SK-N-SH (cell line): ENCODE results near the gene ZDHHC11B. TPM values are rescaled to one million over a fixed set of nuclear protein-coding genes. Genes with fewer than 3 reads are reported as not detected.
"Not testable (repeated sequence)": the region's sequence is repeated elsewhere in the genome, so short reads cannot be mapped to it uniquely, and the experiment has no call there.

Experiments
- CTCF ChIA-PET: fragments of 300-600, 350-600 bp; formaldehyde crosslinking; extraction: SDS; loops from one replicate; lab custom pipeline; 2021; lab: Yijun Ruan, JAX
- POLR2A ChIA-PET: fragments of 350-600 bp; sonication (Branson Sonifier 250); formaldehyde crosslinking; extraction: SDS; loops from one replicate; lab custom pipeline; 2020; ENCODE audit warnings: antibody characterized with exemption, inconsistent platforms; lab: Yijun Ruan, JAX
- DNase-seq: peaks from one replicate; pipeline ENCODE4 v3.0.0; 2012
- H2AFZ ChIP-seq: fragments of 200-600 bp; sonication (generic); 2 replicates; pipeline ENCODE4 v1.8.1; 2016; ENCODE audit warnings: antibody characterized with exemption, mild to moderate bottlenecking, low read depth
- H3F3A ChIP-seq: fragments of 200-600 bp; sonication (generic); replicated peaks from 2 replicates; pipeline ENCODE3; 2016; ENCODE audit warnings: antibody characterized with exemption, mild to moderate bottlenecking; ENCODE audit not compliant: insufficient read depth
- H3K27ac ChIP-seq, 2 experiments: fragments of 200-500 bp in 1 of 2; fragments of 200-600 bp in 1 of 2; sonication (Bioruptor generic) in 1 of 2; sonication (generic), shearing (Covaris generic) in 1 of 2; 2 replicates each; pipeline versions ENCODE4 v1.5.1 to v1.6.1; 2014 to 2016; ENCODE audit warnings: low read depth in 2 of 2, inconsistent platforms in 1 of 2, low read length in 1 of 2, mild to moderate bottlenecking in 1 of 2, mixed read lengths in 1 of 2
- H3K27me3 ChIP-seq: fragments of 200-600 bp; sonication (generic), shearing (Covaris generic); 2 replicates; pipeline ENCODE4 v1.6.1; 2016; ENCODE audit warnings: mixed run types; ENCODE audit not compliant: insufficient read depth
- H3K36me3 ChIP-seq, 2 experiments: fragments of 200-500 bp in 1 of 2; fragments of 200-600 bp in 1 of 2; sonication (Bioruptor generic) in 1 of 2; sonication (generic) in 1 of 2; replicated peaks in 1 of 2; 2 replicates each; pipeline versions ENCODE3 to v1.5.1; 2014 to 2016; ENCODE audit warnings: low read length in 1 of 2, mild to moderate bottlenecking in 1 of 2; ENCODE audit not compliant: insufficient read depth in 2 of 2, control insufficient read depth in 1 of 2
- H3K4me1 ChIP-seq, 2 experiments: fragments of 200-500 bp in 1 of 2; fragments of 200-600 bp in 1 of 2; sonication (Bioruptor generic) in 1 of 2; sonication (generic), shearing (Covaris generic) in 1 of 2; 2 replicates each; pipeline versions ENCODE4 v1.5.1 to v1.6.1; 2014 to 2016; ENCODE audit warnings: low read depth in 1 of 2, low read length in 1 of 2, mixed run types in 1 of 2; ENCODE audit not compliant: insufficient read depth in 2 of 2, control insufficient read depth in 1 of 2
- H3K4me2 ChIP-seq: fragments of 200-600 bp; sonication (generic), shearing (Covaris generic); 2 replicates; pipeline ENCODE4 v1.6.1; 2017; ENCODE audit warnings: mixed run types
- H3K4me3 ChIP-seq, 2 experiments: fragments of 200-500 bp in 1 of 2; fragments of 200-600 bp in 1 of 2; sonication (Bioruptor generic) in 1 of 2; sonication (generic), shearing (Covaris generic) in 1 of 2; 2 replicates each; pipeline versions ENCODE4 v1.5.1 to v1.8.1; 2014 to 2016; ENCODE audit warnings: low read depth in 2 of 2, inconsistent platforms in 1 of 2, low read length in 1 of 2, mild to moderate bottlenecking in 1 of 2, mixed read lengths in 1 of 2, moderate library complexity in 1 of 2
- H3K79me2 ChIP-seq: fragments of 200-600 bp; sonication (generic); 2 replicates; pipeline ENCODE4 v1.8.1; 2017; ENCODE audit warnings: mild to moderate bottlenecking; ENCODE audit not compliant: insufficient read depth
- H3K9ac ChIP-seq: fragments of 200-600 bp; sonication (generic); 2 replicates; pipeline ENCODE4 v1.6.1; 2017; ENCODE audit warnings: mixed run types
- H3K9me2 ChIP-seq: fragments of 200-600 bp; sonication (generic); 2 replicates; pipeline ENCODE4 v1.6.1; 2017; ENCODE audit warnings: mixed run types
- H3K9me3 ChIP-seq: fragments of 200-600 bp; sonication (generic); 2 replicates; pipeline ENCODE4 v1.6.1; 2017; ENCODE audit warnings: mixed run types, mild to moderate bottlenecking, moderate library complexity
- H4K20me1 ChIP-seq: fragments of 200-600 bp; sonication (generic); 2 replicates; pipeline ENCODE4 v1.6.1; 2017; ENCODE audit warnings: mild to moderate bottlenecking, mixed run types; ENCODE audit not compliant: insufficient read depth
- WGBS: methylation state at CpG from one replicate; pipeline ENCODE4 v1.1.6; 2017; ENCODE audit warnings: low lambda C conversion rate; 5-methylcytosine and 5-hydroxymethylcytosine counted together
- polyA plus RNA-seq, 3 experiments: library from polyadenylated mRNA; depleted of rRNA; stranded (reverse); fragments of >200 nt; gene quantifications; 2 replicates each; pipeline ENCODE4 v1.2.3, GENCODE V29; 2012

ZDHHC11B gene
- polyA plus RNA-seq, 1 of the 3 experiments (the other 2 are of a cell fraction), result not detected

DNA sequence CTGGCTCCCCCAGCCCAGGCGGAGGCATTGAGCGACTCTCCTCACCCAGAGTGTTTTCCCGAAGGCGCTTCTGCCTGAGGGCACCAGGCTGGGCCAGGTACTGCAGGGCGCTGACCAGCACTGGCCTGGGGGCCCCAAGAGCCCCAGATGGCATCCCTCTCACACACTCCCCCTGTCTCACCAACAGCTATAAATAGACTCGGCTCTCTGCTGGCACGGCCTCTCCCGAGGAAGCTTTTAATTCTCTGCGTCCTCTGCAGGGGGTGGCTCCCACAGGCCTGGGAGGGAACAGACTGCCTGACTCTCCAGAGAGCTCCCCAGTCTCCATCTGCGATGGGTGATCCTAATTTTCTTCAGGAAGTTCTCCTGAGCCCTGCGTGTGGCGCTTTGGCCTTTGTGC lies 94.2 kb downstream of the ZDHHC11B start:
- CTCF ChIA-PET, DNase-seq, H2AFZ ChIP-seq, H3F3A ChIP-seq, H3K4me3 ChIP-seq, H4K20me1 ChIP-seq, H3K79me2 ChIP-seq, POLR2A ChIA-PET, H3K4me1 ChIP-seq, H3K9me2 ChIP-seq, H3K27me3 ChIP-seq, H3K36me3 ChIP-seq, H3K9me3 ChIP-seq, H3K27ac ChIP-seq, H3K9ac ChIP-seq, H3K4me2 ChIP-seq: not testable (repeated sequence)
- no CpG with 5 or more reads among the region's 12 CpGs for WGBS

DNA sequence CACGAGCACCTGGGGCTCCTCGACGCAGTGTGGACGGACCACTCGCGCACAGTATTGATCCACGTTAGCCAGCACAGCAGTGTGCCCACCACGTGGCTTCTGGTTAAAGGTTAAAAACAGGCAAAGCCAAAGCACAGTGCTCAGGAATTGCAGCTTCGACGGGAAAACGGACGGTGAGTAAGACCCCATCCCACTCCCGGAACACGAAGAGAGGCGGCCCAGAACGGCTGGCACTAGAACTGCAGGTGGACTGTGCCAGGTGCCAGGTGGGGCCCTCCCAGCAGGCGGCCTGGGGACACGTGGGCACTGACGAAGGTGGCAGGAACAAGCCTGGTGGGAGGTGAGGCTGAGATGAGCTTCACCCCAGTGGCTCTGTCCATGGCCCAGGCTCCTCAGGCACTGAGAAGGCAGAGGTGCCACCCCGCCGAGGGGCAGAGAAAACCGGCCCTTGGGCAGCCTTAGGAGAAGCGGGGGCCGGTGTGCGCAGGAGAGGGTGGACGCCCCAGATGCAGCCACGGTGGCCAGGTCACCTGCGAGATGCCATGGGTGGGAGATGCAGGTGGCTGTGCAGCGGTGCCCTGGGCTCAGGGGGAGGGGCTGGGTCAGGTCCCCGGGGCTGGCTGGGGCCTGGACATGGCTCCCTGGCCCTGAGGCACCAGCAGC lies 96.0 kb downstream of the ZDHHC11B start:
- H3K79me2 ChIP-seq, POLR2A ChIA-PET, H3K36me3 ChIP-seq, H2AFZ ChIP-seq, H3K4me3 ChIP-seq, H3K4me2 ChIP-seq, CTCF ChIA-PET, H3K27me3 ChIP-seq, H3F3A ChIP-seq, H3K9me2 ChIP-seq, H3K27ac ChIP-seq, H3K9me3 ChIP-seq, H3K9ac ChIP-seq, H4K20me1 ChIP-seq, H3K4me1 ChIP-seq: not testable (repeated sequence)
- DNase-seq, result peak; percentile 5
- 65% methylated on average over 16 of the region's 30 CpGs for WGBS

DNA sequence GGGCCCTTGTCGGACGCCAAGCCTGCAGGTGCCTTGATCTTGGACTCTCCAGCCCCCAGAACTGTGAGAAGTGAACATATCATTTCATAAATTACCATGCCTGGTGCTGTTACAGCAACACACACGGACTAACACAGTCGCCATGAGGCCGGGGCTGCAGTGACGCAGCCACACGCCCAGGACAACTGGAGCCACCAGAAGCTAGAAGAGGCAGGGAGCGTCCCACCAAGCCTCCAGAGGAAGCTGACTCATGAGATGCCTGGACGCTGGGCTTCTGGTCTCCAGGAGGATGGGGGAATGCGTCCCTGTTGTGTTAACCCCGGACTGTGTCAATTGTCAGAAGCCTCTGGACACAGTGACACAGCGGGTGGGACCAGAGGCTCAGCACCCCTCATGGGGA lies 97.6 kb downstream of the ZDHHC11B start:
- DNase-seq, H3K4me2 ChIP-seq, H3K36me3 ChIP-seq, H2AFZ ChIP-seq, H3K27ac ChIP-seq, H3K9ac ChIP-seq, H3F3A ChIP-seq, H3K4me3 ChIP-seq, H3K79me2 ChIP-seq, H3K9me3 ChIP-seq, H3K27me3 ChIP-seq, H3K4me1 ChIP-seq, H4K20me1 ChIP-seq, CTCF ChIA-PET, H3K9me2 ChIP-seq, POLR2A ChIA-PET: not testable (repeated sequence)
- WGBS, result 66% methylated on average over 10 of the region's 12 CpGs

DNA sequence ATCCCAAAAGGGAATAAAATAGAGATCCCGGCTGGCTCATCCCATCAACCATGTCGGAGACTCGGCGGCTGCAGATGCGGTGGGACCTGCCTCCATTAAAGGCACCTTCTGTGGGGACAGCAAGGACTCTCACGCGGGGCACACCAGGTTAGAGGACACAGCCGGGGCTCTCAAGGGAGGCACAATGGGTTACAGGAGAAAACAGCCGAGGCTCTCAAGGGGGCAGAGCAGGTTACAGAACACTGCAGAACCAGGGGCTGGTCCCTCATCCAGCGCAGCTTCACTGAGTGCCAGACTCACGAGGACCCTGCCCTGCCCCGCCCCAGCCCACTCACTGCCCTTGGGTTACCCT lies 98.4 kb downstream of the ZDHHC11B start:
- H3K4me3 ChIP-seq, CTCF ChIA-PET, H3K9me3 ChIP-seq, DNase-seq, H3K79me2 ChIP-seq, H3K36me3 ChIP-seq, H3F3A ChIP-seq, POLR2A ChIA-PET, H3K4me2 ChIP-seq, H4K20me1 ChIP-seq, H3K9me2 ChIP-seq, H3K27me3 ChIP-seq, H3K4me1 ChIP-seq, H2AFZ ChIP-seq, H3K27ac ChIP-seq, H3K9ac ChIP-seq: not testable (repeated sequence)
- 88% methylated on average over 5 of the region's 12 CpGs for WGBS
